Loucy (cell line): ENCODE data around the gene ALG1.
"Not testable (repeated sequence)": the region's sequence is repeated elsewhere in the genome, so short reads cannot be mapped to it uniquely, and the experiment has no call there.

Experiments used
- H2AFZ ChIP-seq: fragments of 200-600 bp; sonication (generic); 2 replicates; pipeline ENCODE4 v1.6.0; 2016; ENCODE audit warnings: antibody characterized with exemption, mild to moderate bottlenecking, low read length, moderate library complexity
- H3F3A ChIP-seq: fragments of 200-600 bp; 2 replicates; pipeline ENCODE4 v1.6.0; 2016; ENCODE audit warnings: antibody characterized with exemption, low read depth, mild to moderate bottlenecking
- H3K27me3 ChIP-seq: fragments of 200-600 bp; sonication (generic); 2 replicates; pipeline ENCODE4 v1.6.1; 2014; ENCODE audit warnings: low read length, mild to moderate bottlenecking; ENCODE audit not compliant: insufficient read depth, poor library complexity, severe bottlenecking
- H3K36me3 ChIP-seq: fragments of 200-600 bp; sonication (generic); 2 replicates; pipeline ENCODE4 v1.6.1; 2016; ENCODE audit warnings: low read length; ENCODE audit not compliant: insufficient read depth
- H3K4me1 ChIP-seq: fragments of 200-600 bp; sonication (generic); 2 replicates; pipeline ENCODE4 v1.5.1; 2014; ENCODE audit warnings: low read length, mild to moderate bottlenecking; ENCODE audit not compliant: insufficient read depth, poor library complexity, severe bottlenecking
- H3K4me2 ChIP-seq: fragments of 200-600 bp; sonication (generic); 2 replicates; pipeline ENCODE4 v1.6.0; 2014; ENCODE audit warnings: antibody characterized with exemption, low read length, low read depth, mild to moderate bottlenecking; ENCODE audit not compliant: poor library complexity, severe bottlenecking
- H3K4me3 ChIP-seq: fragments of 200-600 bp; sonication (generic); 2 replicates; pipeline ENCODE4 v1.5.1; 2014; ENCODE audit warnings: low read length, mild to moderate bottlenecking, mixed read lengths; ENCODE audit not compliant: poor library complexity, severe bottlenecking
- H3K79me2 ChIP-seq: fragments of 200-600 bp; sonication (generic); 2 replicates; pipeline ENCODE4 v1.6.1; 2014; ENCODE audit warnings: low read length; ENCODE audit not compliant: insufficient read depth
- H3K9ac ChIP-seq: fragments of 200-600 bp; sonication (generic); 2 replicates; pipeline ENCODE4 v1.6.0; 2014; ENCODE audit warnings: mild to moderate bottlenecking, low read depth, low read length, moderate library complexity; ENCODE audit not compliant: poor library complexity, severe bottlenecking
- H3K9me2 ChIP-seq: fragments of 200-600 bp; sonication (generic); replicated peaks from 2 replicates; pipeline ENCODE4 v1.6.1; 2016; ENCODE audit warnings: low read depth, low read length, mixed read lengths
- H3K9me3 ChIP-seq: fragments of 200-600 bp; sonication (generic); 2 replicates; pipeline ENCODE4 v1.6.1; 2014; ENCODE audit warnings: mild to moderate bottlenecking, antibody characterized with exemption, low read length, low read depth; ENCODE audit not compliant: insufficient read depth
- H4K20me1 ChIP-seq: fragments of 200-600 bp; sonication (generic); 2 replicates; pipeline ENCODE4 v1.6.0; 2014; ENCODE audit warnings: antibody characterized with exemption, low read length, mild to moderate bottlenecking; ENCODE audit not compliant: insufficient read depth, poor library complexity, severe bottlenecking
- EZH2phosphoT487 ChIP-seq: fragments of 200-600 bp; IDR thresholded peaks from 2 replicates; pipeline ENCODE4 v1.6.1; 2018; ENCODE audit warnings: antibody characterized with exemption, mild to moderate bottlenecking, moderate library complexity, borderline replicate concordance
- TF ChIP-seq, protein P1 (sequence below): fragments of 200-600 bp; sonication (generic); conservative IDR thresholded peaks from 2 replicates; pipeline ENCODE4 v1.5.1; 2014; ENCODE audit warnings: mild to moderate bottlenecking, antibody characterized with exemption, low read length

Gene ALG1

DNA sequence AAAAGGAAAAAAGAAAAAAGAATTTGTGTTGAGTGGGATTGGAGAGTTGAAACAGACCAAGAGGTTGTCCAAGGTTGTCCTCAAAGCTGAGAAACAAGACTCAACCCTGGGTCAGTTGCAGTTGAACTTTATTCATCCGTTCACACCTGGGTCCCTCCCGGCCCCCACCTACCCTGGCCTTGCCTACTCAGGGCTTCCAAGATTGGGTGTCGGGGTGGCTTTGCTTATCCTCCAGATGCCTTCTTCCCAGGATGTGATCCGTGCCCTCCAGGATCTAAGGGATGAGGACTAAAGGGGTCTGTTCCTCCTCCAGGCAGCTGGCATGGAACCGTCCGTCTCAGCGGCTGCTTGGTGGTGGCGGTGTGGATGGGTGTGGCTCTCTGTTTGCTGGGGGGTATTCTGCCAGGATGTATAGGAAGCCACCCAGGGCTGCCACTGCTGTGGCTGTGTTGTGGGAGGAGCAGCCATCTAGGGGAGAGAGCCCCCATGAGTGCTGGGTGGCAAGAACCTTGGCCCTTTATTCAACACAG is 27.6 kb upstream of the ALG1 start:
- Histone ChIP-seq H3K36me3 (no peaks in the 10 kb centered on the region), H3K4me2 (no peak overlapping the region), H3K4me1 (no peaks in the 10 kb centered on the region), H3F3A (no peaks in the 10 kb centered on the region), H3K79me2 (no peaks in the 10 kb centered on the region), H3K9me2 (no peaks in the 10 kb centered on the region), H3K27me3 (no peaks in the 10 kb centered on the region), H3K9ac (no peak overlapping the region), H4K20me1 (no peaks in the 10 kb centered on the region), H3K9me3 (no peaks in the 10 kb centered on the region), H2AFZ (no peak overlapping the region), H3K4me3 (no peak overlapping the region)
- TF ChIP-seq, protein P1, sequence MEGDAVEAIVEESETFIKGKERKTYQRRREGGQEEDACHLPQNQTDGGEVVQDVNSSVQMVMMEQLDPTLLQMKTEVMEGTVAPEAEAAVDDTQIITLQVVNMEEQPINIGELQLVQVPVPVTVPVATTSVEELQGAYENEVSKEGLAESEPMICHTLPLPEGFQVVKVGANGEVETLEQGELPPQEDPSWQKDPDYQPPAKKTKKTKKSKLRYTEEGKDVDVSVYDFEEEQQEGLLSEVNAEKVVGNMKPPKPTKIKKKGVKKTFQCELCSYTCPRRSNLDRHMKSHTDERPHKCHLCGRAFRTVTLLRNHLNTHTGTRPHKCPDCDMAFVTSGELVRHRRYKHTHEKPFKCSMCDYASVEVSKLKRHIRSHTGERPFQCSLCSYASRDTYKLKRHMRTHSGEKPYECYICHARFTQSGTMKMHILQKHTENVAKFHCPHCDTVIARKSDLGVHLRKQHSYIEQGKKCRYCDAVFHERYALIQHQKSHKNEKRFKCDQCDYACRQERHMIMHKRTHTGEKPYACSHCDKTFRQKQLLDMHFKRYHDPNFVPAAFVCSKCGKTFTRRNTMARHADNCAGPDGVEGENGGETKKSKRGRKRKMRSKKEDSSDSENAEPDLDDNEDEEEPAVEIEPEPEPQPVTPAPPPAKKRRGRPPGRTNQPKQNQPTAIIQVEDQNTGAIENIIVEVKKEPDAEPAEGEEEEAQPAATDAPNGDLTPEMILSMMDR: no peak
- no peak for TF ChIP-seq EZH2phosphoT487

GRCh38 chr16:5044581-5044980 is 27.1 kb upstream of the ALG1 start:
- not testable (repeated sequence) for H3F3A ChIP-seq, H3K4me1 ChIP-seq, H3K36me3 ChIP-seq, H3K4me2 ChIP-seq, H3K9me3 ChIP-seq, H4K20me1 ChIP-seq, H3K27me3 ChIP-seq, H3K79me2 ChIP-seq, H3K9ac ChIP-seq, H3K9me2 ChIP-seq, H3K4me3 ChIP-seq, H2AFZ ChIP-seq

DNA sequence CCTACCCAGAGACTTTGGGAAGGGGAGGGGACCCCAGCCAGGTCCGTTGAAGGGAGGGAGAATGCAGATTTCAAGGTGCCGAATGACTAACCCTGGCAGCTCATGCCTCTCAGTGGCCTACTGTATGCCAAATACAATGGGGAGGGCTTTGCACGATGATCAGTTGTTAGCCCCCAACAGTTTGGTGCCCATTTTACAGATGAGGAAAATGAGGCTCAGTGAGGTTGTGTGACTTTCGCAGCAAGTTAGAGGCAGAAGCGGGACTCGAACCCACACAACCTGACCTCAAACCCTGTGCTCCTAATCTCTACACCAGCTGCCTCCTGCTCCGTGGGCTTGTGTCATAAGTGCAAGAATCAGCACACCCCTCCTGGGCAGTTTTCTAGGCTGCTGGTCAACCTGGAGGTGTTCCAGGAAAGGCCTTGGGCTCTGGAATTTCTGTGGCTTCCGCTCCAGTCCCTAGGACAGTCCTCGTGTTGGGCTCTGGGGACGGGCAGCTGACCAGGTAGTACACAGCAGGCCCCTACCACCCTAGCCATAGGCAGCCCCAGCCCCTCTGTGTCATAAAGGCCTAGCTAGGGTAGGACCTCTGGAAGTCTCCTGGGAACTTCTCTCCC is 26.0 kb upstream of the ALG1 start:
- no peaks in the 10 kb centered on the region for H3K4me1 ChIP-seq
- H3K4me2 ChIP-seq: no peak overlapping the region
- no peaks in the 10 kb centered on the region for H3K9me2 ChIP-seq
- no peaks in the 10 kb centered on the region for H3K79me2 ChIP-seq
- H3K4me3 ChIP-seq: no peak overlapping the region
- H3K9ac ChIP-seq: no peak overlapping the region
- no peaks in the 10 kb centered on the region for H3K27me3 ChIP-seq
- H3K9me3 ChIP-seq: no peaks in the 10 kb centered on the region
- no peak overlapping the region for H2AFZ ChIP-seq
- TF ChIP-seq, protein P1: no peak
- no peak for TF ChIP-seq EZH2phosphoT487
- H3F3A ChIP-seq: no peaks in the 10 kb centered on the region
- no peaks in the 10 kb centered on the region for H3K36me3 ChIP-seq
- H4K20me1 ChIP-seq: no peaks in the 10 kb centered on the region

DNA sequence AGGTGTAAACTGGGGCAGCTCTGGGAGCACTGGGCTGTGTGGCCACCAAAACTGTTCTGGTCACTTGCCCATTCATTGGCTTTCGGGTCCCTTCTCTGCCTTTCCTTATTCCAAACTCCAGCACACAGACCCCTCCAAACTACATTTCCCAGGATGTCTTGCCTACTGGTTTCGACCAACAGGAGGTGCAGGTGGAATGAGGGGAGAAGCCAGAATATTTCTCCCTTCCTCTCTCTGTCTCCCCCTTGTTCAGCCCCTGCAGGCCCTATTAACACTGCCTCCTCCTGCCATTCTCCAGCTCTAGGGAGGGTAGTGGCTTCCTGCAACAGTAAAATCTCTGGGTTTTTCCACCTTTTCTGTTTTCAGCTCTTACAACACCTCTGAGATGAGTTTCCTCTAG is 24.7 kb upstream of the ALG1 start:
- Histone ChIP-seq H3K9me3 (no peaks in the 10 kb centered on the region), H3K36me3 (no peaks in the 10 kb centered on the region), H3K79me2 (no peaks in the 10 kb centered on the region), H3K9ac (no peak overlapping the region), H3K4me3 (no peak overlapping the region), H3K27me3 (no peaks in the 10 kb centered on the region), H2AFZ (no peak overlapping the region), H3K9me2 (no peaks in the 10 kb centered on the region), H3F3A (no peaks in the 10 kb centered on the region), H3K4me1 (no peaks in the 10 kb centered on the region), H3K4me2 (no peak overlapping the region), H4K20me1 (no peaks in the 10 kb centered on the region)
- TF ChIP-seq, protein P1: no peak
- TF ChIP-seq EZH2phosphoT487: no peak
